Measurements from ENCODE around the gene ENTPD2. TPM values are rescaled to one million over a fixed set of nuclear protein-coding genes. Genes with fewer than 3 reads are reported as not detected.

The ENTPD2 gene
- total and polyA plus RNA-seq, 2 of the 4 experiments (the other 2 are of a cell fraction): not detected

DNA sequence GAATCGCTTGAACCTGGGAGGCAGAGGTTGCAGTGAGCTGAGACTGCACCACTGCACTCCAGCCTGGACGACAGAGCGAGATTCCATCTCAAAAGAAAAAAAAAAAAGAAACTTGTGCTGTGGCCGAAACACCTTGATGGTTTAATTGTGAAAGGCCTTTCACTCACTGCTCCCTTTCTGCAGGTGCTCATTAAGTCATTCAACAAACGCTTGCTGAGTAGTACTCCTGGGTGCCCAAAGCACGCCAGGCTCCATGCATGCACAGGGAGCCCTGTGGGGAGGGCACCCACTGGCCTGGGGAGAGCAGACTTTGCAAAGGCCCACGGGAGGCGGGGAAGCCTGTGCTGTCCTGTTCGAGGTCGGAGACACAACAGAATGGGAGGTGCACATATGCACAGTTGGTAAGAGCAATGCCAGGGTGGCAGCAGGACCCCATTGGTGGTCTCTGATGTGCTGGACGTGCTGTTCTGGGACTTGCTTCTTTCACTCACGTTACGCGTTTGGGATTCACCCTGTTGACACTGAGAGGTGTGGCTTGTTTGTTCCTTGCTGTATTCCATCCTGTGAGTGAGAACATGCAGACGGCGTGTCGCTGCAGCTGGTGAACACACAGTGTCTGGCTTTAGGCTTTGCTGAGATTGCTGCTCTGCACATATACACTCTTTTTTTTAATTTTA lies 3.0 kb upstream of the ENTPD2 start:
- Histone ChIP-seq H2BK5ac (ENCODE audit: low read depth, low read length, poor library complexity, severe bottlenecking) (no peak overlapping the region), H4K91ac (ENCODE audit: insufficient read depth, low read depth, low read length) (no peak overlapping the region), H4K20me1 (ENCODE audit: insufficient read depth, low read length) (no peaks in the 10 kb centered on the region), H3K4me2 (ENCODE audit: low read depth, low read length) (no peak overlapping the region), H3K9ac (ENCODE audit: low read depth, low read length) (no peak overlapping the region), H4K5ac (ENCODE audit: low read depth, low read length) (no peak overlapping the region), H2AK5ac (ENCODE audit: low read depth, low read length) (no peak overlapping the region), H3K36me3 (ENCODE audit: control insufficient read depth, insufficient read depth, low read length) (no peaks in the 10 kb centered on the region), H3K4me3 (ENCODE audit: insufficient read depth, low read depth, low read length) (no peak overlapping the region), H3K9me1 (ENCODE audit: insufficient read depth, low read length) (no peaks in the 10 kb centered on the region), H2AFZ (replicated peaks; ENCODE audit: low read length, poor library complexity) (no peak overlapping the region), H2AK9ac (replicated peaks; ENCODE audit: low read depth, low read length, poor library complexity) (no peak overlapping the region), H3K9me3 (ENCODE audit: control insufficient read depth, insufficient read depth, low read length) (no peaks in the 10 kb centered on the region), H3K4ac (ENCODE audit: low read depth, low read length) (no peak overlapping the region), H3K23ac (ENCODE audit: low read depth, low read length) (no peak overlapping the region), H4K8ac (ENCODE audit: low read depth in 2 of 2, low read length in 2 of 2) (no peak overlapping the region), H3K4me1 (ENCODE audit: control insufficient read depth, insufficient read depth, low read length) (peaks cover 3% of the 10 kb centered on the region; the same call in 1 of the 2 replicates), H3K18ac (ENCODE audit: low read depth, low read length) (no peak overlapping the region), H3K14ac (replicated peaks; ENCODE audit: low read depth, low read length) (no peak overlapping the region), H2BK20ac (ENCODE audit: low read depth, low read length) (no peak overlapping the region), H2BK15ac (ENCODE audit: low read depth, low read length) (no peak overlapping the region), H3K27me3 (ENCODE audit: control insufficient read depth, insufficient read depth, low read length) (peaks cover 45% of the 10 kb centered on the region), H2BK120ac (ENCODE audit: low read depth, low read length) (no peak overlapping the region), H3K27ac (ENCODE audit: insufficient read depth, low read length) (no peak overlapping the region), H3K56ac (ENCODE audit: extremely low read depth, insufficient read depth, low read length) (no peak overlapping the region), H3K79me1 (ENCODE audit: low read depth in 1 of 2, low read length in 2 of 2) (no peaks in the 10 kb centered on the region)
- ChIA-PET POLR2A (ENCODE audit: unreplicated experiment) (no interaction called here), CTCF (interaction anchor here (0.6 kb wide), 1 partner anchor 471 kb away, joined by 6 read pairs; no protein-coding TSS in a partner anchor)
- 53% methylated on average over 4 of the region's 17 CpGs; no CpG with 5 or more reads in 1 of the 2 experiments for WGBS, 2 experiments (ENCODE audit: extremely low coverage in 2 of 2, insufficient read length in 1 of 2)
- TF ChIP-seq SMC3 (IDR thresholded peaks at IDR 0.05; ENCODE audit: low read depth, low read length) (no peak), NFE2L2 (IDR thresholded peaks at IDR 0.05; ENCODE audit: low read depth, low read length) (no peak), MXI1 (IDR thresholded peaks at IDR 0.05; ENCODE audit: borderline replicate concordance, low read depth, low read length) (no peak), RCOR1 (IDR thresholded peaks at IDR 0.05; ENCODE audit: insufficient replicate concordance, low read length) (no peak), RFX5 (IDR thresholded peaks at IDR 0.05; ENCODE audit: low read depth, low read length) (no peak), FOS (IDR thresholded peaks at IDR 0.05; ENCODE audit: low read depth, low read length) (no peak), POLR2A (IDR thresholded peaks at IDR 0.05; ENCODE audit: low read depth, low read length) (no peak), CHD1 (IDR thresholded peaks at IDR 0.05; ENCODE audit: low read depth, low read length) (no peak)
- TF ChIP-seq, protein P1, sequence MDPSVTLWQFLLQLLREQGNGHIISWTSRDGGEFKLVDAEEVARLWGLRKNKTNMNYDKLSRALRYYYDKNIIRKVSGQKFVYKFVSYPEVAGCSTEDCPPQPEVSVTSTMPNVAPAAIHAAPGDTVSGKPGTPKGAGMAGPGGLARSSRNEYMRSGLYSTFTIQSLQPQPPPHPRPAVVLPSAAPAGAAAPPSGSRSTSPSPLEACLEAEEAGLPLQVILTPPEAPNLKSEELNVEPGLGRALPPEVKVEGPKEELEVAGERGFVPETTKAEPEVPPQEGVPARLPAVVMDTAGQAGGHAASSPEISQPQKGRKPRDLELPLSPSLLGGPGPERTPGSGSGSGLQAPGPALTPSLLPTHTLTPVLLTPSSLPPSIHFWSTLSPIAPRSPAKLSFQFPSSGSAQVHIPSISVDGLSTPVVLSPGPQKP (IDR thresholded peaks at IDR 0.05; ENCODE audit: borderline replicate concordance, low read depth, low read length): no peak
- in situ Hi-C loops (cut with MboI; ENCODE audit: low sequenced_read_pairs): no loop called here
- intact Hi-C loops (cut with micrococcal nuclease): no loop called here
- DNase-seq (no peak), ATAC-seq (ENCODE audit: low read depth) (no peak)
- dilution Hi-C loops (cut with HindIII; ENCODE audit: low sequenced_read_pairs, unreplicated experiment): no loop called here
- no TSS peak for BruUV-seq (replicated peaks)

Measured in IMR-90 (cell line).